Activated naive CD8-positive, alpha-beta T cell (primary cell): Measurements from ENCODE around the gene FBXL12.
"Not testable (repeated sequence)": the region's sequence is repeated elsewhere in the genome, so short reads cannot be mapped to it uniquely, and the experiment has no call there.

Source experiments
- H3K27ac Mint-ChIP-seq: one replicate; pipeline ENCODE4 v1.8.0; 2021; ENCODE audit warnings: mixed read lengths
- H3K27me3 Mint-ChIP-seq: one replicate; pipeline ENCODE4 v1.8.0; 2021; ENCODE audit warnings: mixed read lengths
- H3K36me3 Mint-ChIP-seq: one replicate; pipeline ENCODE4 v1.8.0; 2021; ENCODE audit warnings: mixed read lengths
- H3K4me1 Mint-ChIP-seq: one replicate; pipeline ENCODE4 v1.8.0; 2021; ENCODE audit warnings: low read depth, mixed read lengths
- H3K4me3 Mint-ChIP-seq: one replicate; pipeline ENCODE4 v1.8.0; 2021; ENCODE audit warnings: mild to moderate bottlenecking, mixed read lengths
- H3K9me3 Mint-ChIP-seq: one replicate; pipeline ENCODE4 v1.8.0; 2021; ENCODE audit warnings: low read depth, mixed read lengths

The FBXL12 gene

DNA sequence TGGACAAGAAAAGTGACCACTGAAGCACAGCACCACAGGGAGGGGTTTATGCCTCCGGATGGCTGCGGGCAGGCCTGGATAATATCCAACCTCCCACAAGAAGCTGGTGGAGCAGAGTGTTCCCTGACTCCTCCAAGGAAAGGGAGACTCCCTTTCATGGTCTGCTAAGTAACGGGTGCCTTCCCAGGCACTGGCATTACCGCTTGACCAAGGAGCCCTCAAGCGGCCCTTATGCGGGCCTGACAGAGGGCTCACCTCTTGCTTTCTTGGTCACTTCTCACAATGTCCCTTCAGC, 27.9 kb downstream of the FBXL12 start:
- H3K36me3 Mint-ChIP-seq, H3K27me3 Mint-ChIP-seq, H3K9me3 Mint-ChIP-seq: not testable (repeated sequence)
- Mint-ChIP-seq H3K4me3 (peak overlapping the region; percentile 91), H3K4me1 (peaks cover 22% of the 10 kb centered on the region), H3K27ac (peak overlapping the region; percentile 41)

DNA sequence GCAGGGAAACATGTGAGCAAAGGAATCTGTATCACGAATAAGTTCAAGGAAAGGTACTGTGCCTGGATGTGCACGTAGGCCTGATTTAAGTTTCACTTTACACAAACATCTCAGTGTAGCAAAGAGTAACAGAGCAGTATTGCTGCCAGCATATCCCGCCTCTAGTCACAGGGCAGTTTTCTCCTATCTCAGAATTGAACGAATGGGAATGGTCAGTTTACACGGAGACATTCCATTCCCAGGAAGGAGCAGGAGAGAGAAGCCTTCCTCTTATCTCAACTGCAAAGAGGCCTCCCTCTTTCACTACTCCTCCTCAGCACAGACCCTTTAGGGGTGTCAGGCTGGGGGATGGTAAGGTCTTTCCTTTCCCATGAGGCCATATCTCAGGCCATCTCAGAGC, 29.3 kb downstream of the FBXL12 start:
- not testable (repeated sequence) for H3K9me3 Mint-ChIP-seq, H3K36me3 Mint-ChIP-seq, H3K27me3 Mint-ChIP-seq, H3K4me3 Mint-ChIP-seq, H3K27ac Mint-ChIP-seq
- H3K4me1 Mint-ChIP-seq, result peaks cover 29% of the 10 kb centered on the region

- no peaks in the 10 kb centered on the region for H3K36me3 Mint-ChIP-seq
- no peaks in the 10 kb centered on the region for H3K27me3 Mint-ChIP-seq
- no peak overlapping the region for H3K27ac Mint-ChIP-seq
- no peak overlapping the region for H3K4me3 Mint-ChIP-seq
- peaks cover 33% of the 10 kb centered on the region for H3K4me1 Mint-ChIP-seq
- H3K9me3 Mint-ChIP-seq, result peaks cover 4% of the 10 kb centered on the region
Measured at GRCh38 chr19:9789066-9789465, 29.8 kb downstream of the FBXL12 start.

DNA sequence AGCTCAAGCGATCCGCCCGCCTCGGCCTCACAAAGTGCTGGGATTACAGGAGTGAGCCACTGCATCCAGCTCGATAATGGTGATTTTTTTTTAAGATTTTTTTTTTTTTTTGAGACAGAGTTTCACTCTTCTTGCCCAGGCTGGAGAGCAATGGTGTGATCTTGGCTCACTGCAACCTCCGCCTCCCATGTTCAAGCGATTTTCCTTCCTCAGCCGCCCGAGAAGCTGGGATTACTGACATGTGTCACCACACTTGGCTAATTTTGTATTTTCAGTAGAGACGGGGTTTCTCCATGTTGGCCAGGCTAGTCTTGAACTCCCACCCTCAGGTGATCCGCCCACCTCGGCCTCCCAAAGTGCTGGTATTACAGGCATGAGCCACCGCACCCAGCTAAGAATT, 30.3 kb downstream of the FBXL12 start:
- not testable (repeated sequence) for H3K9me3 Mint-ChIP-seq, H3K27ac Mint-ChIP-seq, H3K36me3 Mint-ChIP-seq, H3K27me3 Mint-ChIP-seq, H3K4me3 Mint-ChIP-seq
- peaks cover 36% of the 10 kb centered on the region for H3K4me1 Mint-ChIP-seq

- Mint-ChIP-seq H3K36me3 (no peaks in the 10 kb centered on the region), H3K4me3 (peak overlapping the region; percentile 73), H3K4me1 (peaks cover 38% of the 10 kb centered on the region), H3K27ac (peak overlapping the region; percentile 58), H3K27me3 (no peaks in the 10 kb centered on the region), H3K9me3 (no peaks in the 10 kb centered on the region)
Measured at GRCh38 chr19:9786819-9787218, 32.1 kb downstream of the FBXL12 start.

- Mint-ChIP-seq H3K27me3 (no peaks in the 10 kb centered on the region), H3K4me3 (peak overlapping the region; percentile 95), H3K36me3 (no peaks in the 10 kb centered on the region), H3K27ac (peak overlapping the region; percentile 58), H3K9me3 (no peaks in the 10 kb centered on the region), H3K4me1 (peaks cover 36% of the 10 kb centered on the region)
Measured at GRCh38 chr19:9786342-9786741, 32.5 kb downstream of the FBXL12 start.

DNA sequence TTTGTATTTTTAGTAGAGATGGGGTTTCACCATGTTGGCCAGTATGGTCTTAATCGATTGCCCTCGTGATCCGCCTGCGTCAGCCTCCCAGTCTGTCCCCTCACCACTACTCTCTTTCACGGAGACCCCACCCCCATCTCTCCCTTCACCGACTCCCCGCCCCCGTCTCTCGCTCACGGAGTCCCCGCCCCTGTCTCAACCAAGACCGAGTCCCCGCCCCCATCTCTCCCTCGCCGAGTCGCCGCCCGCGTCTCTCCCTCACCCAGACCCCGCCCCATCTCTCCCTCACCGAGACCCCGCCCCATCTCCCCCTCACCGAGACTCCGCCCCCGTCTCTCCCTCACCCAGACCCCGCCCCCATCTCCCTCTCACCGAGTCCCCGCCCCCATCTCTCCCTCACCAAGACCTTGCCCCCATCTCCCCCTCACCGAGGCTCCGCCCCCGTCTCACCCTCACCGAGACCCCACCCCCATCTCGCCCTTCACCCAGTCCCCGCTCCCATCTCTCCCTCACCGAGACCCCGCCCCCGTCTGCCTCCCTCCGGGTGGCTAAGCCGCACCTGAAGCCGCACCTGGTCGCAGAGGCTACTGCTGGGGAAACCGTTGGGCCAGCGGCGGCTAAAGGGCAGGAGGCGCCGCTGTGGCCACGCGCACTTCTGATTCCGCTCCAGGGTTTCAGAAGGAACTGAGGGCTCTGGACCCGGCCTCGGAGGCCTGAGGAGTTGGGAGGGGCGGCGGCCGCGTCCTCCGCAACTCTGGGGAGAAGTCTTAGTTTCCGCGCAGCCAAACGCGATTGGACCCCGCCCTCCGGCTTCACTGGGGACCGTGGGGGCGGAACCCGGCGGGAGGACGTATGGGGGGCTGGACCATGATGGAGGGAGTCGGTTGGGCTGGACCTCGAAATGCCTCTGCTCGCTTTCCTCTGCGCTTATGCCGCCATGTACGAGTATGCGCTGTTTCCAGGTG, 33.2 kb downstream of the FBXL12 start:
- H3K27me3 Mint-ChIP-seq, result no peaks in the 10 kb centered on the region
- peak overlapping the region; percentile 95 for H3K4me3 Mint-ChIP-seq
- peaks cover 33% of the 10 kb centered on the region for H3K4me1 Mint-ChIP-seq
- no peaks in the 10 kb centered on the region for H3K36me3 Mint-ChIP-seq
- H3K9me3 Mint-ChIP-seq, result no peaks in the 10 kb centered on the region
- H3K27ac Mint-ChIP-seq, result peak overlapping the region; percentile 96

- peak overlapping the region; percentile 96 for H3K27ac Mint-ChIP-seq
- H3K27me3 Mint-ChIP-seq, H3K36me3 Mint-ChIP-seq, H3K9me3 Mint-ChIP-seq: not testable (repeated sequence)
- peaks cover 26% of the 10 kb centered on the region for H3K4me1 Mint-ChIP-seq
- H3K4me3 Mint-ChIP-seq, result peak overlapping the region; percentile 95
Measured at GRCh38 chr19:9784163-9784496, 34.7 kb downstream of the FBXL12 start.

GRCh38 chr19:9782338-9782737, 36.5 kb downstream of the FBXL12 start:
- Mint-ChIP-seq H3K36me3 (peaks cover 5% of the 10 kb centered on the region), H3K4me1 (peaks cover 26% of the 10 kb centered on the region), H3K27ac (no peak overlapping the region), H3K9me3 (no peaks in the 10 kb centered on the region), H3K27me3 (no peaks in the 10 kb centered on the region), H3K4me3 (no peak overlapping the region)

DNA sequence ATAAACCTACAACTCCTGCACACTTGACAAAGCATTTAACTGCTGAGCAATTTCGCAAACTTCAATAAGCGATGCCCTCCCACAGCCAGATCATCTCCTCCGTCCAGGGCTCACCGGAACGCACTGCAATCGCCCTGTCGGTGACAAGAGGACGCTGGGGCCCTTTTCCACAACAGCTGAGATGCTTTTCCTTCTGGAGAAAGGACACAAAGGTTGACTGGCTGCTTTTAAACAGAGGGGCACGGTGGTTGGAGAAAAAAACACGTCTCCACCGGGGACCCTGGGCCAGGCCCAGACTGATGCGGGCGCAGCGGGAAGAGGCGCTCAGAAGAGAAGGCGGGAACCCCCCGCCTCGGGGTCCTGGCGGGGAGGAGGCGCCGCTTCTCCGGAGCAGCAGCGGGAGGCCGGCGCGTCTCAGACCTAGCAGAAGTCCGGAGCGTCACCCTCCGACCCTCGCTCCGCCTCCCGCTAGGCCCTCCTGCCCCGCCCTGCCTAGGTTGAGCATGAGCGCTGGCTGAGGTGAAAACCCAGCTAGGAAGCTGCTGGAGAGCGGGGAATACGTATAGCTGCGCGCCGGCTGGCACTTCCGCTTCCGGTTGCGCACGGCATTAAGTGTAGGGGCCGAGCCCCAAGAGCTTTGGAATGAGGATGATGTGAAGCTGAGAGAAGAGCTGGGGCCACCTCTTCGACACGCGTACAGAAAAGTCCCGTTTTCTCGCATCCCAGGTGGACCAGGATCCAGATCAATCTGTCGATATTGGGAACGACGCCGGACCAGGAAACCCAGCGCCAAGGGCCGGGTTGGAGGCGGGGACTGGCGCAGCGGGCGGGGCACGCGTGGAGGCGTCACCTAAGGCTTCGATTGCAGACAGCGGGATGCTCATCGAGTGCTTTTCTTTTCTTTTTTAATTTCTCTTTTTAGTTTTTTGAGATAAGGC, 50.4 kb downstream of the FBXL12 start, which contains the start of gene ZNF846:
Gene ZNF846 (minus strand): TSS at position 564 of the 938 bp plus-strand sequence. CDS start 3,788 bp downstream, outside the sequence.
- peak within 1 kb of the TSS; percentile 99 for H3K4me3 Mint-ChIP-seq
- peak within 1 kb of the TSS; percentile 98 for H3K27ac Mint-ChIP-seq
- peaks cover 8% of the 10 kb centered on the region for H3K4me1 Mint-ChIP-seq
- H3K9me3 Mint-ChIP-seq, result peaks cover 8% of the 10 kb centered on the region
- no peaks in the 10 kb centered on the region for H3K27me3 Mint-ChIP-seq
- H3K36me3 Mint-ChIP-seq, result peaks cover 13% of the 10 kb centered on the region
